K562 (cell line): ENCODE data around the gene ORC3. TPM values are rescaled to one million over a fixed set of nuclear protein-coding genes. Genes with fewer than 3 reads are reported as not detected.

ENCODE experiments used
- BMI1 ChIP-seq: fragments of 150-350 bp; IDR thresholded peaks from 2 replicates; pipeline ENCODE4 v1.6.1; 2014; ENCODE audit warnings: low read length
- C11orf30 ChIP-seq: fragments of 450-650 bp; IDR thresholded peaks from 2 replicates; pipeline ENCODE4 v1.6.1; 2016; ENCODE audit warnings: low read depth, mild to moderate bottlenecking
- CTBP1 ChIP-seq: fragments of 450-650 bp; IDR thresholded peaks from 2 replicates; pipeline ENCODE4 v1.6.1; 2016; ENCODE audit warnings: borderline replicate concordance
- DIDO1 ChIP-seq: fragments of 450-650 bp; IDR thresholded peaks from 2 replicates; pipeline ENCODE4 v1.6.1; 2016; ENCODE audit warnings: low read depth, missing biosample characterization, missing genetic modification characterization
- HEY1 ChIP-seq: fragments of 250-450 bp; sonication (Bioruptor Pico); IDR thresholded peaks from 2 replicates; pipeline ENCODE4 v1.5.0; 2020; ENCODE audit warnings: mild to moderate bottlenecking, moderate library complexity, borderline replicate concordance
- ILK ChIP-seq: fragments of 450-650 bp; IDR thresholded peaks from 2 replicates; pipeline ENCODE4 v1.6.1; 2016; ENCODE audit warnings: missing genetic modification characterization, low read depth, mild to moderate bottlenecking, missing compliant biosample characterization, moderate library complexity, borderline replicate concordance
- KAT2B ChIP-seq: IDR thresholded peaks from one replicate; pipeline ENCODE4 v1.6.1; 2012; ENCODE audit warnings: low read depth, mild to moderate bottlenecking, control low read depth, inconsistent platforms, low read length, moderate library complexity
- KLF10 ChIP-seq: fragments of 250-450 bp; sonication (Bioruptor Pico); IDR thresholded peaks from 2 replicates; pipeline ENCODE4 v1.6.1; 2021; ENCODE audit warnings: matching md5 sums
- MTA1 ChIP-seq: fragments of 450-650 bp; IDR thresholded peaks from 2 replicates; pipeline ENCODE4 v1.6.1; 2017; ENCODE audit warnings: borderline replicate concordance
- NR4A1 ChIP-seq, 2 experiments: fragments of 250-450 bp in 1 of 2; fragments of 450-650 bp in 1 of 2; sonication (Bioruptor Pico) in 1 of 2; IDR thresholded peaks; 2 replicates each; pipeline versions ENCODE4 v1.4.0 to v1.6.1; 2016 to 2020; ENCODE audit warnings: mild to moderate bottlenecking in 2 of 2, missing compliant biosample characterization in 1 of 2, missing genetic modification characterization in 1 of 2, moderate library complexity in 1 of 2
- PML ChIP-seq: IDR thresholded peaks from 2 replicates; pipeline ENCODE4 v1.6.1; 2012; ENCODE audit warnings: low read length, inconsistent platforms
- PREB ChIP-seq: sonication (generic); formaldehyde crosslinking; IDR thresholded peaks from 2 replicates; pipeline ENCODE4 v1.8.1; 2023; ENCODE audit warnings: mild to moderate bottlenecking, missing genetic modification reagents
- RBM22 ChIP-seq: fragments of 200-400 bp; formaldehyde crosslinking; IDR thresholded peaks from 2 replicates; pipeline ENCODE4 v1.6.1; 2018; ENCODE audit warnings: low read length, low read depth; ENCODE audit not compliant: poor library complexity, severe bottlenecking
- RREB1 ChIP-seq: fragments of 250-450 bp; sonication (Bioruptor Pico); IDR thresholded peaks from 2 replicates; pipeline ENCODE4 v1.4.0; 2020
- SIN3B ChIP-seq: fragments of 450-650 bp; IDR thresholded peaks from 2 replicates; pipeline ENCODE4 v1.6.1; 2017; ENCODE audit warnings: low read depth, mild to moderate bottlenecking, moderate library complexity
- STAT5B ChIP-seq: fragments of 250-450 bp; sonication (Bioruptor Pico); IDR thresholded peaks from 2 replicates; pipeline ENCODE4 v1.8.0; 2021; ENCODE audit warnings: mild to moderate bottlenecking, inconsistent platforms
- TRIM28 ChIP-seq: fragments of 450-650 bp; IDR thresholded peaks from 2 replicates; pipeline ENCODE4 v1.6.1; 2017
- ZNF41 ChIP-seq: fragments of 250-450 bp; sonication (Bioruptor Pico); conservative IDR thresholded peaks from 2 replicates; pipeline ENCODE4 v1.4.0; 2020; ENCODE audit warnings: mild to moderate bottlenecking
- ZNF668 ChIP-seq: fragments of 250-450 bp; sonication (Bioruptor Pico); IDR thresholded peaks from 2 replicates; pipeline ENCODE4 v1.8.0; 2022; ENCODE audit warnings: mild to moderate bottlenecking, inconsistent platforms
- ZSCAN32 ChIP-seq: fragments of 450-650 bp; formaldehyde crosslinking; IDR thresholded peaks from 2 replicates; pipeline ENCODE4 v1.4.0; 2020; ENCODE audit warnings: mild to moderate bottlenecking, moderate library complexity
- ZZZ3 ChIP-seq: fragments of 450-650 bp; IDR thresholded peaks from 2 replicates; pipeline ENCODE4 v1.6.1; 2016; ENCODE audit warnings: antibody characterized with exemption, mild to moderate bottlenecking, moderate library complexity
- polyA plus RNA-seq, 8 experiments: library from polyadenylated mRNA; depleted of rRNA in 4 of 8; stranded (reverse) in 5 of 8; unstranded in 3 of 8; fragments of >200 nt; fragmentation: Nextera tagmentation in 2 of 8; fragmentation: Illumina TruSeq in 1 of 8; extraction: Ambion mirVana in 2 of 8; extraction: Trizol in 1 of 8; gene quantifications; 2 replicates each; pipeline versions ENCODE4 v1.2.1 to v1.2.3, GENCODE V29; 2011 to 2014; ENCODE audit warnings: inconsistent platforms in 1 of 8, missing spikeins in 1 of 8
- total RNA-seq, 7 experiments: library from RNA; depleted of rRNA in 6 of 7; stranded (reverse); fragments of >200 nt in 6 of 7; fragmentation: Illumina TruSeq in 2 of 7; extraction: Trizol in 2 of 7; gene quantifications; 2 replicates each; pipeline versions ENCODE4 v1.2.1 to v1.2.3, GENCODE V29; 2011 to 2021; ENCODE audit warnings: low replicate concordance in 1 of 7

The ORC3 gene
- total and polyA plus RNA-seq, 9 of the 15 experiments (the other 6 are each of a cell fraction or from before 2014, with no cell fraction given): 28.8 to 159 (median 74.8) TPM

GRCh38 chr6:87701676-87702588 lies 112.0 kb downstream of the ORC3 start, which contains the start of gene AKIRIN2 (continued):
- TF ChIP-seq ZZZ3: peak; percentile 94
- no peak for TF ChIP-seq KAT2B
- TF ChIP-seq PREB (CRISPR knock-in tag): no peak
- TF ChIP-seq ZSCAN32 (CRISPR knock-in tag): no peak
- TF ChIP-seq RBM22: peak; percentile 57
- no peak for TF ChIP-seq MTA1
- no peak for TF ChIP-seq ZNF668 (CRISPR knock-in tag)
- TF ChIP-seq SIN3B: peak; percentile 9; the same call in 1 of the 2 replicates
- TF ChIP-seq ILK (tag): no peak
- no peak; the same call in 1 of the 2 replicates for TF ChIP-seq DIDO1 (tag)
- TF ChIP-seq PML: peak; percentile 87
- TF ChIP-seq RREB1: no peak
- no peak for TF ChIP-seq NR4A1 (CRISPR knock-in tag; IDR thresholded peaks at IDR 0.05)
- no peak for TF ChIP-seq NR4A1 (tag; IDR thresholded peaks at IDR 0.05)
- TF ChIP-seq CTBP1: no peak
- no peak for TF ChIP-seq STAT5B (CRISPR knock-in tag)
- no peak for TF ChIP-seq TRIM28
- no peak for TF ChIP-seq KLF10 (CRISPR knock-in tag)
- no peak for TF ChIP-seq HEY1
- no peak for TF ChIP-seq BMI1
- no peak for TF ChIP-seq C11orf30
- TF ChIP-seq ZNF41 (CRISPR knock-in tag): no peak
